HEK293T (cell line): ENCODE data around the gene ZGPAT.

Source experiments
- ELF4 ChIP-seq: fragments of 450-650 bp; IDR thresholded peaks from 2 replicates; pipeline ENCODE4 v1.6.1; 2017; ENCODE audit warnings: antibody characterized with exemption
- FOXM1 ChIP-seq: fragments of 450-650 bp; IDR thresholded peaks from 2 replicates; pipeline ENCODE4 v1.6.1; 2017; ENCODE audit warnings: mild to moderate bottlenecking, borderline replicate concordance
- LEF1 ChIP-seq: fragments of 450-650 bp; IDR thresholded peaks from 2 replicates; pipeline ENCODE4 v1.6.1; 2017; ENCODE audit warnings: mild to moderate bottlenecking, borderline replicate concordance
- SP1 ChIP-seq: fragments of 450-650 bp; IDR thresholded peaks from 2 replicates; pipeline ENCODE4 v1.6.1; 2017
- TARDBP ChIP-seq: fragments of 450-650 bp; IDR thresholded peaks from 2 replicates; pipeline ENCODE4 v1.6.1; 2016
- ZNF384 ChIP-seq: fragments of 450-650 bp; IDR thresholded peaks from 2 replicates; pipeline ENCODE4 v1.6.1; 2016

- no peak for TF ChIP-seq ELF4
- TF ChIP-seq FOXM1: no peak
- no peak for TF ChIP-seq TARDBP
- TF ChIP-seq SP1: no peak
- TF ChIP-seq ZNF384: no peak
- no peak for TF ChIP-seq LEF1
Observed at GRCh38 chr20:63686094-63686491, 21.7 kb upstream of the ZGPAT start.
